GM12878 (cell line): Measurements from ENCODE around the gene ANXA9. TPM values are rescaled to one million over a fixed set of nuclear protein-coding genes. Genes with fewer than 3 reads are reported as not detected.

Experiments used
- ATAC-seq: fragments of 200-7000 bp; cut with Tn5 transposase; 3 replicates; pipeline ENCODE4 v1.9.1; 2020; ENCODE audit warnings: mild to moderate bottlenecking, moderate library complexity
- BruUV-seq: library from RNA; stranded (reverse); fragments of 400-500 nt; replicated peaks from 2 replicates; lab custom pipeline; 2021; lab: Mats Ljungman, UMichigan
- CTCF ChIA-PET: fragments of 300-600 bp; sonication (Branson Sonifier 250); formaldehyde crosslinking; extraction: SDS; loops from one replicate; lab custom pipeline; 2021; ENCODE audit warnings: inconsistent platforms; lab: Yijun Ruan, JAX
- POLR2A ChIA-PET: fragments of 350-600 bp; formaldehyde crosslinking; extraction: SDS; loops from one replicate; lab custom pipeline; 2021; ENCODE audit warnings: inconsistent platforms; lab: Charles Lee
- RAD21 ChIA-PET: fragments of 300-600 bp; sonication (Branson Sonifier 250); formaldehyde crosslinking; loops from one replicate; lab custom pipeline; 2023; ENCODE audit warnings: antibody characterized with exemption; ENCODE audit not compliant: unreplicated experiment; lab: Charles Lee
- SMC1A ChIA-PET: fragments of 300-600 bp; sonication (Branson Sonifier 250); formaldehyde crosslinking; loops from one replicate; lab custom pipeline; 2023; ENCODE audit not compliant: unreplicated experiment, uncharacterized antibody; lab: Charles Lee
- DNase-seq: peaks from one replicate; pipeline ENCODE4 v3.0.0-alpha.2; 2011; ENCODE audit warnings: low read depth, low spot score
- FAIRE-seq: peaks from 3 replicates; lab custom pipeline; 2011; peaks lifted over from hg19 to GRCh38; lab: Jason Lieb, UNC
- H2AFZ ChIP-seq: 2 replicates; pipeline ENCODE4 v1.6.0; 2011; ENCODE audit warnings: low read depth, low read length, control low read depth; ENCODE audit not compliant: control insufficient read depth
- H3K27ac ChIP-seq: 2 replicates; pipeline ENCODE4 v1.5.1; 2011; ENCODE audit warnings: control low read depth; ENCODE audit not compliant: control insufficient read depth, insufficient read depth
- H3K27me3 ChIP-seq, 2 experiments: replicated peaks in 1 of 2; 2 replicates each; pipeline versions ENCODE4 v1.6.0 to v1.6.1; 2011; ENCODE audit warnings: low read length in 1 of 2; ENCODE audit not compliant: control insufficient read depth in 2 of 2, insufficient read depth in 2 of 2
- H3K36me3 ChIP-seq, 2 experiments: 2 replicates each; pipeline ENCODE4 v1.5.1; 2011; ENCODE audit warnings: low read length in 1 of 2; ENCODE audit not compliant: control insufficient read depth in 2 of 2, insufficient read depth in 2 of 2
- H3K4me1 ChIP-seq: 2 replicates; pipeline ENCODE4 v1.6.1; 2011; ENCODE audit warnings: mild to moderate bottlenecking, low read length, moderate library complexity, mixed read lengths; ENCODE audit not compliant: control insufficient read depth, insufficient read depth
- H3K4me2 ChIP-seq: 2 replicates; pipeline ENCODE4 v1.6.0; 2011; ENCODE audit warnings: control low read depth; ENCODE audit not compliant: control insufficient read depth, insufficient read depth
- H3K4me3 ChIP-seq: fragments of 200-600 bp; sonication (generic); 2 replicates; pipeline ENCODE4 v1.5.1; 2016
- H3K79me2 ChIP-seq: 2 replicates; pipeline ENCODE4 v1.6.0; 2011; ENCODE audit warnings: low read length; ENCODE audit not compliant: control insufficient read depth, insufficient read depth
- H3K9ac ChIP-seq: 2 replicates; pipeline ENCODE4 v1.8.0; 2011; ENCODE audit warnings: low read length, control low read depth, mixed read lengths; ENCODE audit not compliant: control insufficient read depth, insufficient read depth
- H3K9me3 ChIP-seq: replicated peaks from 3 replicates; pipeline ENCODE4 v1.5.1; 2011; ENCODE audit warnings: mild to moderate bottlenecking, low read length; ENCODE audit not compliant: control insufficient read depth, insufficient read depth
- H4K20me1 ChIP-seq: 2 replicates; pipeline ENCODE4 v1.6.0; 2011; ENCODE audit not compliant: control insufficient read depth, insufficient read depth
- KLF5 ChIP-seq: fragments of 450-650 bp; IDR thresholded peaks from 2 replicates; pipeline ENCODE4 v1.6.1; 2014; ENCODE audit warnings: mild to moderate bottlenecking; ENCODE audit not compliant: partially characterized antibody
- NR2C2 ChIP-seq: IDR thresholded peaks from 2 replicates; pipeline ENCODE4 v1.6.1; 2011; ENCODE audit warnings: borderline replicate concordance, low read depth; ENCODE audit not compliant: control insufficient read depth, insufficient read length
- WGBS: methylation state at CpG from one replicate; pipeline ENCODE4 v1.1.6; 2016; ENCODE audit warnings: low lambda C conversion rate; ENCODE audit not compliant: insufficient replicate concordance, insufficient coverage; ENCODE audit errors: missing lambda C conversion rate; 5-methylcytosine and 5-hydroxymethylcytosine counted together
- in situ Hi-C: fragments of 300-500 bp; cut with MboI; formaldehyde crosslinking; loops from 9 replicates; pipeline ENCODE4 v1.14.3; 2018; ENCODE audit warnings: mixed read lengths
- intact Hi-C: fragments of 100-400 bp; cut with micrococcal nuclease; formaldehyde crosslinking; loops from one replicate; pipeline ENCODE4 v1.14.2; 2022; ENCODE audit not compliant: unreplicated experiment
- polyA plus RNA-seq, 11 experiments: library from polyadenylated mRNA; depleted of rRNA in 4 of 11; unstranded in 6 of 11; stranded (reverse) in 5 of 11; fragments of >200 nt; fragmentation: Nextera tagmentation in 4 of 11; fragmentation: Illumina TruSeq in 1 of 11; extraction: Ambion mirVana in 4 of 11; extraction: Trizol in 1 of 11; gene quantifications; 1 replicate in 1 of 11; 2 replicates in 10 of 11; pipeline versions ENCODE4 v1.2.1 to v1.2.3, GENCODE V29; 2011 to 2016; ENCODE audit warnings: inconsistent platforms in 2 of 11, missing spikeins in 2 of 11, low read depth in 1 of 11
- total RNA-seq, 4 experiments: library from RNA; depleted of rRNA in 3 of 4; stranded (reverse); fragments of >200 nt in 3 of 4; fragmentation: Illumina TruSeq in 1 of 4; extraction: Trizol in 1 of 4; gene quantifications; 2 replicates each; pipeline versions ENCODE4 v1.2.1 to v1.2.3, GENCODE V29; 2013 to 2021
- TF ChIP-seq, protein P1 (sequence below): fragments of 150-350 bp; IDR thresholded peaks from 2 replicates; pipeline ENCODE4 v1.6.1; 2016; ENCODE audit warnings: low read depth, low read length

ANXA9 gene
- total and polyA plus RNA-seq, 10 of the 15 experiments (the other 5 are each of a cell fraction or from before 2014, with no cell fraction given), result 0.04 to 0.43 (median 0.18) TPM; not detected in 4

DNA sequence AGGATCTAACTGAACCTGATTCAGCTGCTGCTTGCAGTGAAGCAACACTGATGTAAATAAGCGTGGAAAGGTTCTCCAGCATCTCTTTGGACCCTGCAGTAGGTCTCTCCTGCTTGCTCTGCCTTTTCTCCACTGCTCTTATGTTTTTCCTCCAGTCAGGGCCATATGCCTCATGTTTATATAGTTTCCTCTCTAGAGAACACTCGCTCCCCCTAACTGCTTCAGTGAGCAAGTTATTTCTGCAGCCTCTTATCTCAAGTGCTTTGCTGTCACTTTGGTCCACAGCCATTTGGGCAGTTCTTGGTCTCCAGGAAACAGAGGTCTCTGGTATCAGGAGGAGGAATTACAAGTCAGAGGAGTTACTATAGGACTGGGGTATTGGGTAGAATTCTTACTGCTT lies 31.4 kb downstream of the ANXA9 start:
- intact Hi-C loops (no loop called here), in situ Hi-C loops (no loop called here)
- H3K27ac ChIP-seq, result no peak overlapping the region
- H3K9ac ChIP-seq, result no peak overlapping the region
- H3K79me2 ChIP-seq, result peaks cover 9% of the 10 kb centered on the region
- H4K20me1 ChIP-seq, result no peaks in the 10 kb centered on the region
- no peak overlapping the region for H3K4me2 ChIP-seq
- DNase-seq (no peak), ATAC-seq (no peak)
- WGBS, result 62% methylated on average over 2 of the region's 2 CpGs
- H3K4me3 ChIP-seq, result no peak overlapping the region
- peaks cover 4% of the 10 kb centered on the region for H3K4me1 ChIP-seq
- no peak overlapping the region for H2AFZ ChIP-seq
- ChIA-PET SMC1A (no interaction called here), POLR2A (interaction anchor here (0.8 kb wide), 1 partner anchor 67 kb away, joined by 5 read pairs; no protein-coding TSS in a partner anchor)
- H3K9me3 ChIP-seq, result no peaks in the 10 kb centered on the region
- no peaks in the 10 kb centered on the region for H3K27me3 ChIP-seq
- BruUV-seq, result no TSS peak
- no peaks in the 10 kb centered on the region for H3K36me3 ChIP-seq
- TF ChIP-seq, protein P1, sequence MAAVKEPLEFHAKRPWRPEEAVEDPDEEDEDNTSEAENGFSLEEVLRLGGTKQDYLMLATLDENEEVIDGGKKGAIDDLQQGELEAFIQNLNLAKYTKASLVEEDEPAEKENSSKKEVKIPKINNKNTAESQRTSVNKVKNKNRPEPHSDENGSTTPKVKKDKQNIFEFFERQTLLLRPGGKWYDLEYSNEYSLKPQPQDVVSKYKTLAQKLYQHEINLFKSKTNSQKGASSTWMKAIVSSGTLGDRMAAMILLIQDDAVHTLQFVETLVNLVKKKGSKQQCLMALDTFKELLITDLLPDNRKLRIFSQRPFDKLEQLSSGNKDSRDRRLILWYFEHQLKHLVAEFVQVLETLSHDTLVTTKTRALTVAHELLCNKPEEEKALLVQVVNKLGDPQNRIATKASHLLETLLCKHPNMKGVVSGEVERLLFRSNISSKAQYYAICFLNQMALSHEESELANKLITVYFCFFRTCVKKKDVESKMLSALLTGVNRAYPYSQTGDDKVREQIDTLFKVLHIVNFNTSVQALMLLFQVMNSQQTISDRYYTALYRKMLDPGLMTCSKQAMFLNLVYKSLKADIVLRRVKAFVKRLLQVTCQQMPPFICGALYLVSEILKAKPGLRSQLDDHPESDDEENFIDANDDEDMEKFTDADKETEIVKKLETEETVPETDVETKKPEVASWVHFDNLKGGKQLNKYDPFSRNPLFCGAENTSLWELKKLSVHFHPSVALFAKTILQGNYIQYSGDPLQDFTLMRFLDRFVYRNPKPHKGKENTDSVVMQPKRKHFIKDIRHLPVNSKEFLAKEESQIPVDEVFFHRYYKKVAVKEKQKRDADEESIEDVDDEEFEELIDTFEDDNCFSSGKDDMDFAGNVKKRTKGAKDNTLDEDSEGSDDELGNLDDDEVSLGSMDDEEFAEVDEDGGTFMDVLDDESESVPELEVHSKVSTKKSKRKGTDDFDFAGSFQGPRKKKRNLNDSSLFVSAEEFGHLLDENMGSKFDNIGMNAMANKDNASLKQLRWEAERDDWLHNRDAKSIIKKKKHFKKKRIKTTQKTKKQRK, result no peak
- TF ChIP-seq NR2C2 (no peak), KLF5 (no peak)
- TF ChIP-seq, all 136 proteins: peak for 0
- CTCF ChIA-PET, result interaction anchor here (1.9 kb wide), 1 partner anchor 11 kb away, joined by 7 read pairs; no protein-coding TSS in a partner anchor
- RAD21 ChIA-PET, result interaction anchor here (2.0 kb wide), 1 partner anchor 143 kb away, joined by 4 read pairs; the partner anchor contains the start of gene TNFAIP8L2
- no peak for FAIRE-seq
